Stimulated activated CD4-positive, alpha-beta T cell treated with anti-CD3 and anti-CD28 coated beads, Interleukin-4, amount 100 ng/mL, for 24 hours (primary cell): Measurements from ENCODE around the gene RNF183.
A peak's percentile ranks its signal among the peaks of the same experiment; 100 is the strongest.
"Not testable (repeated sequence)": the region's sequence is repeated elsewhere in the genome, so short reads cannot be mapped to it uniquely, and the experiment has no call there.

Experiments used
- DNase-seq: peaks from one replicate; pipeline ENCODE4 v3.0.0-alpha.2; 2020

Gene RNF183

DNA sequence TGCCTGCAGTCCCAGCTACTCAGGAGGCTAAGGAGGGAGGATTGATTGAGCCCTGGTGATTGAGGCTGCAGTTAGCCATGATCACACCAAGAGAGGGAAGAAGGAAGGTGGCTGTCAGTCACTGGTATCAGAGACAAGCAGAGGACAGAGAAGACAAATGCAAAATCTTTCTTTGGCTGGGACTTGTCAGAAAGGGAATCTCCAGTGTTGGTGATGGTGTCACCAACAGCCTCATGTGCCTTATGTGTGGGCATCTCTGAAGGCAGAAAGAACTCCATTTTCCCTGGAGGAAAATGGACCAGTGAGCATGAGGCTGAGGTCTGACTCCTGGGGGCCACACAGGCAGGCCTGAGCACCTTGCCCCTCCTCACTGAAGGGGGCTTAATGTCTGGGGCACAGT lies 12.1 kb upstream of the RNF183 start:
- DNase-seq, result no peak

- DNase-seq, result no peak
These were observed 10.1 kb upstream of the RNF183 start for GRCh38 chr9:113313261-113313660.

GRCh38 chr9:113311961-113312360 lies 8.8 kb upstream of the RNF183 start:
- no peak for DNase-seq

DNA sequence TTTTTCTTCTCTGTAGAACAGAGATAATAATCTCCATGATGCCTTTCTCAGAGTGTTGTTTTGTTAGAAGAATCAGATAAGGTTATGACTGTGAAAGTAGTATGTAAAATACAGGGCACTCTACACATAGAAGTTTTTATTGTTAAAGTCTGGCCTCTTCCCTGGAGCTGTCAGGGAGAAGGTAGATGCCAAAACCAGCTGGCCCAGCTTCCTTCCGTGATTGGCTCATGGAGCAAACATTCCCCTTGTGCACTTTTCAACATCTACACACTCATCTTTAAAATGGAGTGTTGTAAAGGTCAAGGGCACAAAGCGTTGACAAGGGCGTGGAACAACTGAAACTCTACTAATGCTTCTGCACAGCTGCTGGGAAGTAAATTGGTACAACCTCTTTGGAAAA lies 7.4 kb upstream of the RNF183 start:
- no peak for DNase-seq

DNA sequence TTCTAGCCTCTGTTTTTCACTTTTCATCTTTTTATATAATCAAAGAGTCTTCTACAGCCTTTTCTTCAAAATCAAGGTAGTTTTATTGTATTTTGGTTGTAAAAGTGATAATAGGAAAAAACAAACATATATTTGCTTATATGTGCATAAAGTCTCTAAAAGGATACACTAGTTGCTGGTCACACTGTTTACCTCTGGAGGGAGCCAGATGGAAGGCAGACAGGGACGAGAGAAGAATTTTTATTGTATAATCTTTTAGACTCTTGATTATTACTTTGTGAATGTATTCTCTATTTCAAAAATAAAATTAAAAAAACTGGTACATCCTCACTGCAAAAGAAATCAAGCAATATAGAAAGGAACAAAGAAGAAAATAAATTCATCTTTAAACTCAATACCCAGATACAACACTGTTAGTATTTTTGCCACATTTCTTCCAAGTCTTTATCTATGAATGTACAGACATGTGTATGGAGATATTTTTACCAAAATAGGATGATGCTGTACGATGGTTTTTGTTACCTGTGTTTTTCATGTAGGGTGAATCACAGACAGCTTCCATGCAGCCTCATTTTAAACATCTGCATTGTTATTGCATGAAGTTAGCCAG lies 6.1 kb upstream of the RNF183 start:
- peak; percentile 11 for DNase-seq

DNA sequence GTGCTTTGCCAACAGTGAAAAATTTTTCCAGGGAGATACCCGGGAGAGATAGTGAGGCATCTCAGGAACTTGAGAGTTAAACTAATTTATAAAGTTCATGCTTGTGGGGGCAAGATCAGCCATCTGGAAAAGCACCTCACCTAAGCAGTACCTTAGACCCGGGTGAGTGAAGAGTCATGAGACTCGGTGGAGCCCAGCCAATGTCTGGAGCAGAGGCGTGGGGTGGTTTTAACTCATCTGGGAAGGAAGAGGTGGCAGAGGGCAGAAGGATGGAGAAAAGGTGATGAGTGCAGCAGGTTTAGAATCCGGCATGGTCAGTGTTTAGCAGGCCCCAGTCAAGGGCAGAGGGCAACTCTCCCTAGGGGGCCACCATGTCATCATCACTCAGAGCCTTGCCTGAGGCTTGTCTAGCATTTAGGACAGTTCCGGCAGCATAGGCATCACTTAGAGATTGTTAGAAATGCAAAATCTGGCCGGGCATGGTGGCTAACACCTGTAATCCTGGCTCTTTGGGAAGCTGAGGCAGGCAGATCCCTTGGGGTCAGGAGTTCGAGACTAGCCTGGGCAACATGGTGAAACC lies 4.3 kb upstream of the RNF183 start:
- DNase-seq, result no peak

- no peak for DNase-seq
These were observed 3.4 kb upstream of the RNF183 start for GRCh38 chr9:113306566-113306965.

DNA sequence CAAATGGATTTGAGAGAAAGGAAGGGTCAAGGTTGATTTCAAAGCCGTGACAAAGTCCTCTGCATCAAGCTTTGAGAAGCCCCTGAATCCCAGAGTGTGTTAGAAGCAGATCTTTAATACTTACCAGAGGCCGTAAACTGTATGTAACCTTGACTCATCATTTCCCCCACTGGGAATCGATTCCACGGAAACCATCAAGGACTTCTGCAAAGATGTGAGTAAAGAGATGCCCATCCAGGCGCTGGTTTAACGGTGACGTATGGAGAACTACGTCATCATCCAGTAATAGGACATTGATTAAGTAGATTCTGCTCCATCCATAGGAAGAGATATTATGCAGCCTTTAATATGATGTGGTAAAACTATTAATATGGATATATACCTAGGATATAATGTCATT lies 1.6 kb downstream of the RNF183 start:
- DNase-seq, result no peak

DNA sequence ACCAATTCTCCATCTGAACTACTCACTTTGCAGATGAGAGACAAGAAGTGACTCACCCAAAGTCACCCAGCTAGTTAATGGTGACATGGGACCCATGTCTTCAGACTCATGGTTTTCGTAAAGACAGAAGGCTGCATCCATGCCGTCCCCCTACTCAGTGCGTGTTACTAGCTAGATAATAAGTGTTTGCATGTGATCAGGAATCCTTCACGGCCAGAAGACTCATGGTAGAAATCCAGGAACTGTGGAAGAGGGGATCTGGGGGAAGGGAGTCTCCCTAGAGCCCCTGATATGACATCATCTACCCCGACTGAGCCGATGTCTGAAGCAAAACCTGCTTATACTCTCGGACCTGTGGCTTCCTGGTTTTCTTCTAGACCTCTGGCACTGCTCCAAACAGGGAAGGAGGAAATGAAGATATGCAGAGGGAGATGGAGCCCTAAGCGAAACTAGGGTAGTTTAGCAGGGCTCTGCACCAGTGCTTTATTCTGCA lies 3.3 kb downstream of the RNF183 start:
- DNase-seq, result no peak

- no peak for DNase-seq
These were observed 4.0 kb downstream of the RNF183 start for GRCh38 chr9:113298924-113299770.

- no peak for DNase-seq
These were observed 4.9 kb downstream of the RNF183 start for GRCh38 chr9:113298311-113298710.

DNA sequence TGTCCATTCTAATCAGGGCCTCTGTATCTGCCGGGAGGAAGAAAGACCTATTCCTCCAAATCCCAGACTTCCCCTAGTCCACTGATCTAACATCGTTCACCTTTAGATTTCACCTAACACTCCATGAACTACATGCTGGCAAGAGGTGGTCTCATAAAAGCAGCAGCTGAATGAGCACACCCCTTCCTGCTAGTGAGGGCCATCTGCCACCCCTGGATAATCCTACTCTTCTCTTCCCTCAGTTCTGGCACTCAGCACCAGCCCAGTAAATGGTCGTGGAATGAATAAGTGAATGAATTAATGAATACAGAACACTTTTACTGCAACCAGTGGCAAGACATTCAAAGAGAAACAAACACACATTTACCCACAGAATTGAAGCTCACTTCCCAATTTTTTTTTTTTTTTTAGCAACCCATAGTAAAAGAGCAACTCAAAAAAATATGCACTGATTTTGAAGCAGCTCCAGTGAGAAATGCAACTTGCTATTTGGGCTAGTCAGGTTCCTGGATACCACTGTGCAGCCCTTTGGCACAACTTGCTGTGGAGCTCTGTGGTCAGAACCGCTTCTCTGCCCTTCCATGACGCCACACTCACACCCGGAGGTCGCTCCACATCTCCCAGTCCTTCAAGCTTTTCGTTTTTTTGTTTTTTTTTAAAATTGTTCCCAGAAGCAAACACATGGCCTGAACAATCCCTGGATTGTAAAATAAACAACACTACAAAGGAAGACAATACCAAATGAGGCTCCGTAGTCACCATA lies 6.2 kb downstream of the RNF183 start:
- DNase-seq, result no peak

- not testable (repeated sequence) for DNase-seq
These were observed 6.9 kb downstream of the RNF183 start for GRCh38 chr9:113296247-113296646.

- no peak for DNase-seq
These were observed 9.8 kb downstream of the RNF183 start for GRCh38 chr9:113293285-113293878.

DNA sequence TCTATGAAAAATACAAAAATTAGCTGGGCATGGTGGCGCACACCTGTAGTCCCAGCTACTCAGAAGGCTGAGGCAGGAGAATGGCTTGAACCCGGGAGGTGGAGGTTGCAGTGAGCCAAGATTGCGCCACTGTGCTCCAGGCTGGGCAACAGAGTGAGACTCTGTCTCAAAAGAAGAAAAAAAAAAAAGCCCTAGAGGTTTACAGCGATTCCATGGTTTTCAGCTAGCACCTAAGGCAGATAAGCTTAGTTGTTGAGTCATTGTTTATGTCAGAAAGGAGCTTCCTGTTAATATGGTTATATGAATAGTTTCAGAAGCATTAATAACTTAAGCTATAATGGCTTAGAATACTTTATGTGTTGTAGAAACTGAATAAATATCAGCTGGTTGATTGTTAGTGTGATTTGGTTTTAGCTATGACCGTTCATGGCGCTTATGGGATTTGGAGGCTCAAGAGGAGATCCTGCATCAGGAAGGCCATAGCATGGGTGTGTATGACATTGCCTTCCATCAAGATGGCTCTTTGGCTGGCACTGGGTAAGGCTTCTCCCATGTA lies 13.0 kb downstream of the RNF183 start:
- no peak for DNase-seq

GRCh38 chr9:113289091-113289490 lies 14.1 kb downstream of the RNF183 start:
- DNase-seq, result no peak

GRCh38 chr9:113281356-113281755 lies 21.8 kb downstream of the RNF183 start:
- DNase-seq, result no peak

- DNase-seq, result no peak
These were observed 24.3 kb downstream of the RNF183 start for GRCh38 chr9:113278840-113279239.

- peak; percentile 96 for DNase-seq
These were observed 27.7 kb downstream of the RNF183 start, which contains the start of the genes CDC26 and PRPF4 for GRCh38 chr9:113275157-113276131. TSS of gene CDC26 (minus strand) at chr9:113275572. CDS start at chr9:113272507, 3,065 bp downstream. TSS of gene PRPF4 (plus strand) at chr9:113275658. CDS start at chr9:113275744, 86 bp downstream.

GRCh38 chr9:113274474-113275156 lies 28.6 kb downstream of the RNF183 start:
- peak; percentile 54 for DNase-seq
